Activated CD8-positive, alpha-beta memory T cell treated with anti-CD3 and anti-CD28 coated beads, Interleukin-2, amount 50 U/mL, for 1 hour (primary cell): ENCODE results near the gene RPL28.

ENCODE experiments used
- DNase-seq: peaks from one replicate; pipeline ENCODE4 v3.0.0-alpha.2; 2020; ENCODE audit errors: extremely low read depth

The RPL28 gene

DNA sequence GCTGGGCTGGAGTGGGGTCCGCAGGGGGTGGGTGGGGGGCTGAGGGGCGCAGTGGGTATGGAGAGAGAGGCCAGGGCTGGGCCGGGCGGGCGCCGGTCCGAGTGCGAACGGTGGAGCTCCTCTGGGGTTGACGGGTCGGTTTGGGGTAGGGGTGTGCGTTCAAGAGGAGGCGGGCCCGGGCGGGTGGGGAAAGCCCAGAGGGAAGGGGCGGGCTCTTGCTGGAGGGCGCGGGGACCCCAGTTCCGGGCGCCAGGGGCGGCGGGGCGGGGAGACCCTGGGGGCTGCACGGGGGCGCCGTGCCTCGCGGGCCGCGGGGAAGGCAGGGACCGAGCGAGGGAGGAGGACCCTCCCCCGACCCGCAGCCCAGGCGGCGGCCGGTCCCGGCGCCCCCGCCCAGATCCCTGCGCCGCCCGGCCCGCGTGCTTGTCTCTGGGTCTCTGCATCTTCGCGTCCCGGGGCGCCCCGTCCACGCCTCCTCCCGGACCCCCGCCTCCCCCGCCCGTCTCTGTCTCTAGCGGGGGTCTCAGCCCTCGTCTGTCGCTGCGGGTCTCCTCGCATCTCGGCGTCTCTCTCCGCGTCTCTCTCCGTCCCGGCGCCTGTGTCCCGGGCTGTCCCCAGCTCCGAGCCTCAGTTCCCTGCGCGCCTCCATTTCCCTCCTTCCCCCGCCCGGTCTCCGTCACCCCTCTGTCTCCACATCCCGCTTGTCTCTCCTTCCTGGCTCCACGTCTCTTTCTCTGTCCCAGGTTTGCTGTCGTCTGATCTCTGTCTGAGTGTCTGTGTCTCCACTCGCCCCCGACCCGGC lies 65.6 kb downstream of the RPL28 start:
- DNase-seq, result no peak

DNA sequence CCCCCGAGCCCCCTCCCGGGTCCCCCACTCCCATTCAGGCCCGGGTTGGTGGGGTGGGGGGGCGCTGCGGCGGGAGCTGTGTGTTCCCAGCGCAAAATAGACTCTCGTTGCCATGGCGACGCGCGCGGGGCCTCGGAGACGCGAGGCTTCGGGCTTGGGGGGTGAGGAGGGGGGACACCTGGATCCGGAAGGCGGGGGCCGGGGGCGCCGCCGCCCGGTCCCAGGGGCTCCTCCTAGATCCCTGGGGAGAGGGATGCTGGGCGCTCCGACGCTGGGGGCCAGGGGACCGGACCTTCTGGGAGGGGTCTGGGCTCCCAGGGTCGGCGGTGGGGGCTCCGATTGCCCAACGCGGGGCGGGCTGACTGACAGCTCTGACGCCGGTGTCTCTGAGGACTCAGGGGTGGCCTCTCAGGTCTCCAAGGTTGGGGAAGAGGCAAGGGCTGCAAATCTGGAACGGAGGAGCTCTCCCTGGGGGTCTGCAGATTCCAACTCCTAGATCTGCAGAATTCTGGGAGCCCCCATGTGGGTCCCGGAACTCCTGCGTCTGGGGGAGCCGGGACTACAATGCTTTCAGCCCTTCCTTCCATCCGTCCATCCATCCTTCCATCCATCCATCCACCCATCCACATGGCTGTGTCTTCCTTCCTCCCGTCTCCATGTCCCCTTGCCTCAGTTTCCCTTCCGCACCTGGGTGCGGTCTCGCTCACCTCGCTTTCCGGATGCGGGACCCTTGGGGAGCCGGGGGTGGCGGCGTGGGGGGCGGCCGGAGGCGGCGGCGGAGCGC lies 66.4 kb downstream of the RPL28 start:
- no peak for DNase-seq
